NT2/D1 (cell line): ENCODE measurements around the gene CNTFR.
A peak's percentile ranks its signal among the peaks of the same experiment; 100 is the strongest.

Experiments
- DNase-seq: peaks from one replicate; pipeline ENCODE4 v3.0.0-alpha.2; 2011; ENCODE audit warnings: low read depth, low spot score
- H3K27me3 ChIP-seq: 2 replicates; pipeline ENCODE4 v1.6.0; 2011; ENCODE audit warnings: mild to moderate bottlenecking; ENCODE audit not compliant: insufficient read length, insufficient read depth
- H3K36me3 ChIP-seq: 2 replicates; pipeline ENCODE4 v1.6.1; 2011; ENCODE audit warnings: mild to moderate bottlenecking, low read length, mixed read lengths; ENCODE audit not compliant: insufficient read depth, insufficient read length
- H3K4me1 ChIP-seq: 2 replicates; pipeline ENCODE4 v1.5.1; 2011; ENCODE audit not compliant: insufficient read depth, insufficient read length
- H3K4me3 ChIP-seq: 2 replicates; pipeline ENCODE4 v1.5.1; 2011; ENCODE audit warnings: low read depth; ENCODE audit not compliant: insufficient read length
- H3K9ac ChIP-seq: 2 replicates; pipeline ENCODE4 v1.6.0; 2011; ENCODE audit warnings: low read depth; ENCODE audit not compliant: insufficient read length
- H3K9me3 ChIP-seq: 2 replicates; pipeline ENCODE4 v1.5.1; 2011; ENCODE audit warnings: mild to moderate bottlenecking, low read length; ENCODE audit not compliant: insufficient read depth
- SUZ12 ChIP-seq: IDR thresholded peaks from 2 replicates; pipeline ENCODE4 v1.6.1; 2011; ENCODE audit not compliant: insufficient read length, insufficient read depth; ENCODE audit errors: extremely low read depth
- YY1 ChIP-seq: IDR thresholded peaks from 2 replicates; pipeline ENCODE4 v1.6.1; 2011; ENCODE audit not compliant: insufficient read length, insufficient read depth
- ZNF274 ChIP-seq: IDR thresholded peaks from 2 replicates; pipeline ENCODE4 v1.6.1; 2011; ENCODE audit warnings: mild to moderate bottlenecking, low read depth, low read length

CNTFR gene

DNA sequence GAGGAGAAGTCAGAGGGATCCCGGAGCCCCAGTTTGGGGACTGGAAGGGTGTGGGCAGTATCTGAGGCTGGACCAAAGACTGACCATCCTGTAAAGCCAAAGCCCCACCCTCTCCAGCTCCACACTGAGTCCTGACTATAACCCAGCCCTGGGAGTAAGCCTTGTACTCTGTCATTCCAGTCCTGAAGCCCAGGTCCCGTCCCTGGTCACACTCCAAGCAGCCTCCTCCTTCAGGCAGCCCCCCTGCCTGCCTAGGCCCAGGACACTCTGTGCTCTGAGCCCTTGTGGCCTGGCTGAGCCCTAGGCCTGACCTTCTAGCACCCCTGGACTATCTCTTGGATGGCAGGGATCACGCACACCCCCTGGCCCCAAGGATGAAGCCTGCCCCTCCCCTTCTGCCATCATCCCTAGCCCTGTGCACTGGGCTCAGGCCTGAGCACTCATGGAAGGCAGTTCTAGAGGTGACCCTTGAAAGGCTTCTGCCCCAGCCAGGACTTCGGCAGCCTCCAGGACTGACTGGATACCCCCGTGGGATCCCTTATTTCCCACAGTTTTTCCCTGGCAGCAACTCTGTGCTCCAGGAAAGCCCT lies 38.7 kb downstream of the CNTFR start:
- Histone ChIP-seq H3K4me1 (peaks cover 25% of the 10 kb centered on the region), H3K4me3 (no peak overlapping the region), H3K9me3 (no peaks in the 10 kb centered on the region), H3K27me3 (no peaks in the 10 kb centered on the region), H3K9ac (peak overlapping the region; percentile 6), H3K36me3 (no peaks in the 10 kb centered on the region)
- DNase-seq, result no peak
- TF ChIP-seq SUZ12 (no peak), YY1 (no peak), ZNF274 (no peak)

DNA sequence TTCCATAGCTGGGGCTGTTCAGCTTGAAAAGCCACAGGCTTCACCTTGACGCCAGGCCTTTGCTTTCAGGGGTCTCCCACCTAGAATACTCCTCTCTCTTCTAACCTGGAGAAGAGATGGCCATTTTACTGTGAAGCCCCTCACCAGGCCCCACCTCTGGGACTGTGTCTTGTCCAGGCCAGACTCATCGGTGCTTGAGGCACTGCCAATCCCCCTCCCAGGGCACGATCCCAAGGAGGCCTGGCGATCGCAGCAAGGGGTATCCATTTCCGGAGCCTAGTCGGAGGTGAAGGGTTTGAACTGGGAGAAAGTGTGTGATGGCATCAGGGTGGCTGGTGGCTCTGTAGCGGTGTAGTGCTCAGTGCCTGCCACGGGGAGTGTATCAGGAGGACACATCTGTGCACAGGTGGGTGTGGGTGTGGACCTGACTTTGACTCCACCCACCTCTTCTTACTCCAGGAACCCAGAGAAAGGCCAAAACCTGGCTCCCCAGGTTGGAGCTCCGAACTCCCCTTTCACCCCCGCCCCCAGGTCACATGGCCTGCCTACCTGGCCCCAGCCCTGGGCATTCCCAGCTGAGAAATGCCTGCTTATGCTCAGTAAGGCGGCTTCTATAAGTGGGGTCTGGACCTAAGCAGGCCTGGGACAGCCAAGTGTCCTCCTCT lies 39.4 kb downstream of the CNTFR start:
- TF ChIP-seq YY1 (no peak), SUZ12 (no peak), ZNF274 (no peak)
- no peak for DNase-seq
- peak overlapping the region; percentile 17 for H3K9ac ChIP-seq
- H3K4me1 ChIP-seq, result peaks cover 20% of the 10 kb centered on the region
- H3K36me3 ChIP-seq, result no peaks in the 10 kb centered on the region
- no peaks in the 10 kb centered on the region for H3K27me3 ChIP-seq
- no peak overlapping the region for H3K4me3 ChIP-seq
- H3K9me3 ChIP-seq, result no peaks in the 10 kb centered on the region

DNA sequence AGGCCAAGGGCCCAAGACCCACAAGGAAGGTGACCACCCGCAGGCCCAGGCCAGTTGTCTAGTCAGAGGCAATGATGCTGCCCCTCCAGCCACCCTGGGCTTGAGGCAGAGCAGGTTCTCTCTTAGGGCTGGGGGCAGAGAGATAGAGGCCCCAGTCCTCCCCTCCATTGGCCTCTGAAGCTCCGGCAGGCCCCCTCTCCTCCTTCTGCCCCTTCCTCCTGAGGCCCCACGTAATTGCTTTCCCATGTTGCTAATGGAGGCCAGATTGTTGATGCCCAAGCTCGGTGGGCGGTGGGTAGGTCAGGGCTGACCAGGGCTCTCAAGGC lies 40.2 kb downstream of the CNTFR start:
- Histone ChIP-seq H3K36me3 (no peaks in the 10 kb centered on the region), H3K4me1 (peaks cover 14% of the 10 kb centered on the region), H3K27me3 (no peaks in the 10 kb centered on the region), H3K9ac (no peak overlapping the region), H3K9me3 (no peaks in the 10 kb centered on the region), H3K4me3 (no peak overlapping the region)
- TF ChIP-seq YY1 (no peak), ZNF274 (no peak), SUZ12 (no peak)
- DNase-seq, result no peak

DNA sequence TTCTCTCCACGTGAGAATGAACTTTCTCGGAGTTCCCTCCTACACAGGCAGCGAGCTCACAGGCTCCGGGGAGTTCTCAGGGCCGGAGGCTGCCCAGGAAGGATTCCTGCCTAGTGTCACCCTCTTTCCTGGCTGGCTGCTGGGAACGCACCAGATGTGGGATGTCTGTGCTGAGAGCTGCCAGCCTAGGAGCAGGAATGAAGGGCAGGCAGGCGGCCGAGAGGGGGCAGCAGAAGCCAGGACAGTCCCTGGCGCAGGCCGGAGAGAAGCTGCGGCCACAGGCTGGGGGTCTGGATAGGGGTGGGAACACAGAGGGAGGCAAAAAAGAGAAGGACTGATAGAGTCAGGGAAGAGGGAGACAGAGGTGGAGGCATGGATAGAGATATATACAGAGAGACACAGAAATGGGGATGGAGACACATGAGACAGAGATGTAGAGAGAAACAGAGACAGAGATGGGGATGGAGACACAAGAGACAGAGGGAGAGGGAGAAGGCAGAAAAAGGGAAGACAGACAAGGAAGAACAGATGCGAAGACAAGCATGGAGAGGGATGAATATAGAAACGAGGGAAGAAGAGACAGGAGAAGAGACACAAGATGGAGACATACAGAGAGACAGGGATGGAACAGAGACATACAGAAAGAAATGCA lies 41.4 kb downstream of the CNTFR start:
- DNase-seq, result peak; percentile 46
- H3K27me3 ChIP-seq, result no peaks in the 10 kb centered on the region
- H3K36me3 ChIP-seq, result no peaks in the 10 kb centered on the region
- no peak overlapping the region for H3K9ac ChIP-seq
- no peaks in the 10 kb centered on the region for H3K9me3 ChIP-seq
- peaks cover 12% of the 10 kb centered on the region for H3K4me1 ChIP-seq
- no peak overlapping the region for H3K4me3 ChIP-seq
- TF ChIP-seq YY1 (no peak), SUZ12 (no peak), ZNF274 (no peak)

DNA sequence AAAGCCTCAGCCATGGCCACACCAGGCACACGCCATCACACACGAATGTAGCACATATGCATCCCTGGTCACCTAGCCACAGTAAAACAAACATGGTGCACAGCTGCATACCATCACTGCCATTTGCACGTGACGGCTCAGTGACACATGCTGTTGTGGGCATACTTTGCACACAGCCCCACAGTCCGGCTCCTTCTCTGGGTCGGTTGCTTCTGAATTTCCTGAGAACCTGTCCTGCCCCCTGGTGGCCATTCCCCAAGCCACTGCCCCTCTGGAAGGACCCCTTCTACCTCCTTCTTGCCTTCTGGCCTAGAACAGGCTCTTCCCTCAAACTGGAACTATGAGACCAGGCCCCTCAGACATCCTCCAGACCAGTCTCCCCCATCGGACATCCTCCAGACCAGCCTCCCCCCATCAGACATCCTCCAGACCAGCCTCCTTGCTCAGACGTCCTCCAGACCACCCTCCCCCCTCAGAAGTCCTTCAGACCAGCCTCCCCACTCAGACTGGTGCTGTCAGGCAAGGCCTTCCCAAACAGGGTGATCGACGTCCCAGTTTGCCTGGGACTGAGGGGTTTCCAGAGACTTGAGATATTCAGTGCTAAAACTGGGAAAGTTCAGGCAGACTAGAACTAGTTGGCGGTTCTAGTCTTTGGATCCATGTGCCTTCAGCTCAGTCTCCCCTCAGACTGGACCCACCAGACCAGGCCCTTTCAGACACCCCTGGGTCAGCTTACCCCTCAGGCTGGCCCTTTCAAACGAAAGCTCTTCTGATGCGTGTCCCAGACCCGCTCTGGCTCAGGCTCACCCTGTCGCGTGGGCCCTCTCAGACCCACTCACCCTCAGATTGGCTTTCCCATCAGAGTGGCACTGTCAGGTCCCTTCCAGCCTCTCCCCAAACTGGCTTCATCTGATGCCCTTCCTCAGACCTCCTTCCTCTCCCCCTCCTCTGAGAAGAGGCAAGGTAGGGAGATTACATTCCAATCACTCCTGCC lies 42.4 kb downstream of the CNTFR start:
- TF ChIP-seq ZNF274, result no peak
- no peak for TF ChIP-seq SUZ12
- TF ChIP-seq YY1, result no peak
- DNase-seq, result peak; percentile 84

DNA sequence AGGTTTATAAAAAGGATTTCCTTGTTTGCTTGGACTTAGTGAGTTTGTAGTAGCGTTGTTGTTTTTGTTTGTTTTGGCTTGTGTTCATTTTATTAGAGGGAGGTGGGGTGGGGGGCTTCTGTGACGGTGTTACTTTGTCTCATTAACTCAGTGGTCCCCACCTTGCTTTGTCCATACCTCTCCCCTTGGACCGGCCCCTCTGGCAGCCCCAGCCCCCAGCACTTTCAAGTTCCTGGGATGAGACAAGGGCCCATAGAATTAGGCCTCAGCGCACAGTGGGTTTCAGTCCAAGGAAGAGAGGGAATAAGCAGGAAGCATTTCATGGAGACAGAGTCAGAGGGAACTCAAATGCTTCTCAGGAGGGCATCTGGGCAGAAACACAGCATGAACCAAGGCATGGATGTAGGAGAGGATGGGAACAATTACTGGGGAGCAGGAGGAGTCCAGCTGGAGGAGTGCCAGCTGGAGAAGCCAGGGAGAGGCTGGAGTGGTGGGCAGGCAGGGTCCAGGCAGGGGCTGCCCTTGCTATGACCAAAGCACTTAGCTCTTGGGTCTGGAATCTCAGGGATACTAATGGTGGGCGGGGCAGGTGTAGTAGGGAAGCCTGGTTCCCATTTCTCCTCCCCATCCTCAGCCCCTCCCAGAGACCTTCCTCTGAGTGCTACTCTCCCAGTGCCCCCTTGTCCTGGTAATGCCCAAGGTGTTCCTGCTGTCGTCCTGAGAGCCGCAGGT lies 43.3 kb downstream of the CNTFR start:
- H3K36me3 ChIP-seq, result no peaks in the 10 kb centered on the region
- H3K4me3 ChIP-seq, result no peak overlapping the region
- H3K9me3 ChIP-seq, result no peaks in the 10 kb centered on the region
- H3K9ac ChIP-seq, result no peak overlapping the region
- peaks cover 12% of the 10 kb centered on the region for H3K4me1 ChIP-seq
- TF ChIP-seq YY1 (no peak), SUZ12 (no peak), ZNF274 (no peak)
- no peaks in the 10 kb centered on the region for H3K27me3 ChIP-seq
- no peak for DNase-seq

More for the DNA sequence above, 42.4 kb downstream of the CNTFR start:
- no peaks in the 10 kb centered on the region for H3K9me3 ChIP-seq
- H3K27me3 ChIP-seq, result no peaks in the 10 kb centered on the region
- H3K4me1 ChIP-seq, result peaks cover 12% of the 10 kb centered on the region
- H3K4me3 ChIP-seq, result no peak overlapping the region
- no peaks in the 10 kb centered on the region for H3K36me3 ChIP-seq
- no peak overlapping the region for H3K9ac ChIP-seq
